Endothelial cell of umbilical vein (primary cell): Measurements from ENCODE around the gene HIGD1C. TPM values are rescaled to one million over a fixed set of nuclear protein-coding genes. Genes with fewer than 3 reads are reported as not detected.

ENCODE experiments used
- BruUV-seq: library from RNA; stranded (reverse); fragments of 400-500 nt; replicated peaks from 2 replicates; lab custom pipeline; 2021; lab: Mats Ljungman, UMichigan
- CTCF ChIA-PET: fragments of 300-600, 350-600 bp; sonication (Branson Sonifier 250); formaldehyde crosslinking; loops from one replicate; lab custom pipeline; 2021; ENCODE audit warnings: antibody characterized with exemption, inconsistent platforms; lab: Charles Lee
- POLR2A ChIA-PET: fragments of 300-600, 350-600 bp; sonication (Branson Sonifier 250); formaldehyde crosslinking; loops from one replicate; lab custom pipeline; 2021; ENCODE audit warnings: antibody characterized with exemption, inconsistent platforms; lab: Charles Lee
- DNase-seq: peaks from one replicate; pipeline ENCODE4 v3.0.0-alpha.2; 2011; ENCODE audit warnings: low read depth, low spot score
- FAIRE-seq: peaks from 2 replicates; lab custom pipeline; 2011; peaks lifted over from hg19 to GRCh38; lab: Jason Lieb, UNC
- H2AFZ ChIP-seq: 2 replicates; pipeline ENCODE4 v1.6.0; 2012; ENCODE audit warnings: low read depth, low read length, control low read depth, inconsistent platforms
- H3K27ac ChIP-seq: 2 replicates; pipeline ENCODE4 v1.5.1; 2011; ENCODE audit warnings: low read depth, mild to moderate bottlenecking, control low read depth, low read length, moderate library complexity; ENCODE audit not compliant: insufficient read depth
- H3K27me3 ChIP-seq, 2 experiments: 2 replicates each; pipeline versions ENCODE4 v1.6.0 to v1.6.1; 2011; ENCODE audit warnings: low read length in 2 of 2, mixed read lengths in 1 of 2; ENCODE audit not compliant: control insufficient read depth in 2 of 2, insufficient read depth in 2 of 2
- H3K36me3 ChIP-seq, 2 experiments: 2 replicates in 1 of 2; 3 replicates in 1 of 2; pipeline ENCODE4 v1.5.1; 2011; ENCODE audit warnings: low read length in 2 of 2, mild to moderate bottlenecking in 1 of 2, moderate library complexity in 1 of 2; ENCODE audit not compliant: control insufficient read depth in 2 of 2, insufficient read depth in 2 of 2; ENCODE audit errors: extremely low read depth in 1 of 2
- H3K4me1 ChIP-seq: 3 replicates; pipeline ENCODE4 v1.5.1; 2011; ENCODE audit warnings: mild to moderate bottlenecking, low read length; ENCODE audit not compliant: control insufficient read depth, insufficient read depth; ENCODE audit errors: extremely low read depth
- H3K4me2 ChIP-seq: 2 replicates; pipeline ENCODE4 v1.6.1; 2011; ENCODE audit warnings: low read length, control low read depth, mixed read lengths; ENCODE audit not compliant: insufficient read depth
- H3K4me3 ChIP-seq, 3 experiments: fragments of 200-600 bp in 1 of 3; sonication (generic), shearing (Covaris generic) in 1 of 3; replicated peaks in 1 of 3; 2 replicates each; pipeline ENCODE4 v1.5.1; 2011 to 2016; ENCODE audit warnings: control low read depth in 3 of 3, low read length in 3 of 3, mild to moderate bottlenecking in 2 of 3, inconsistent platforms in 1 of 3, low read depth in 1 of 3, moderate library complexity in 1 of 3; ENCODE audit not compliant: insufficient read depth in 1 of 3
- H3K79me2 ChIP-seq: 2 replicates; pipeline ENCODE4 v1.6.0; 2012; ENCODE audit warnings: low read length, inconsistent platforms; ENCODE audit not compliant: control insufficient read depth, insufficient read depth
- H3K9ac ChIP-seq: replicated peaks from 2 replicates; pipeline ENCODE3; 2011; ENCODE audit warnings: low read length, control low read depth; ENCODE audit not compliant: insufficient read depth; ENCODE audit errors: extremely low read depth
- H3K9me1 ChIP-seq: replicated peaks from 3 replicates; pipeline ENCODE4 v1.6.0; 2011; ENCODE audit warnings: mild to moderate bottlenecking, low read length; ENCODE audit not compliant: control insufficient read depth, insufficient read depth; ENCODE audit errors: extremely low read depth
- H3K9me3 ChIP-seq: replicated peaks from 2 replicates; pipeline ENCODE4 v1.5.1; 2012; ENCODE audit warnings: low read length, inconsistent platforms; ENCODE audit not compliant: control insufficient read depth, insufficient read depth
- H4K20me1 ChIP-seq: replicated peaks from 2 replicates; pipeline ENCODE3; 2011; ENCODE audit warnings: mild to moderate bottlenecking, low read length; ENCODE audit not compliant: control insufficient read depth, insufficient read depth; ENCODE audit errors: extremely low read depth
- EZH2 ChIP-seq: IDR thresholded peaks from 2 replicates; pipeline ENCODE4 v1.6.1; 2012; ENCODE audit warnings: borderline replicate concordance, low read depth, mild to moderate bottlenecking, moderate library complexity, low read length, inconsistent platforms; ENCODE audit not compliant: severe bottlenecking
- FOS ChIP-seq: IDR thresholded peaks from 2 replicates; pipeline ENCODE4 v1.6.1; 2011; ENCODE audit warnings: mild to moderate bottlenecking, low read length, moderate library complexity, borderline replicate concordance; ENCODE audit not compliant: insufficient read depth
- GATA2 ChIP-seq: IDR thresholded peaks from 2 replicates; pipeline ENCODE4 v1.7.0; 2011; ENCODE audit warnings: low read depth, mild to moderate bottlenecking, moderate library complexity, mixed read lengths, low read length; ENCODE audit not compliant: insufficient read length, insufficient read depth
- JUN ChIP-seq: IDR thresholded peaks from 2 replicates; pipeline ENCODE4 v1.6.1; 2011; ENCODE audit warnings: borderline replicate concordance, low read depth; ENCODE audit not compliant: insufficient read length, insufficient read depth
- MYC ChIP-seq: IDR thresholded peaks from one replicate; pipeline ENCODE4 v1.6.1; 2011; ENCODE audit warnings: mild to moderate bottlenecking, low read depth, low read length
- POLR2A ChIP-seq: IDR thresholded peaks from 2 replicates; pipeline ENCODE4 v1.6.1; 2012; ENCODE audit warnings: low read depth, mild to moderate bottlenecking, control low read depth, low read length
- POLR2AphosphoS5 ChIP-seq: IDR thresholded peaks from 2 replicates; pipeline ENCODE4 v1.6.1; 2012; ENCODE audit warnings: low read depth, mild to moderate bottlenecking, control low read depth, low read length, moderate library complexity; ENCODE audit not compliant: insufficient read depth
- dilution Hi-C: fragments of 300-500 bp; cut with MboI; formaldehyde crosslinking; loops from one replicate; pipeline ENCODE4 v1.15.0; 2019; ENCODE audit warnings: low sequenced_read_pairs; ENCODE audit not compliant: extremely low pct_ligation_motif_present
- intact Hi-C: fragments of 100-400 bp; cut with micrococcal nuclease; formaldehyde crosslinking; loops from one replicate; pipeline ENCODE4 v1.10.0; 2022
- polyA plus RNA-seq, 4 experiments: library from polyadenylated mRNA; depleted of rRNA in 3 of 4; stranded (reverse) in 3 of 4; unstranded in 1 of 4; fragments of >200 nt; gene quantifications; 2 replicates each; pipeline versions ENCODE4 v1.2.1 to v1.2.3, GENCODE V29; 2011 to 2012; ENCODE audit warnings: missing spikeins in 1 of 4
- total RNA-seq: library from RNA; stranded (reverse); gene quantifications from 2 replicates; pipeline ENCODE4 v1.2.3, GENCODE V29; 2021
- TF ChIP-seq, protein P1 (sequence below), 2 donors: IDR thresholded peaks; 1 replicate in 1 of 2; 2 replicates in 1 of 2; pipeline ENCODE4 v1.5.1; 2011; ENCODE audit warnings: low read length in 2 of 2, mild to moderate bottlenecking in 2 of 2, moderate library complexity in 2 of 2, control low read depth in 1 of 2, inconsistent platforms in 1 of 2, low read depth in 1 of 2; ENCODE audit not compliant: insufficient read depth in 1 of 2; ENCODE audit errors: extremely low read depth in 1 of 2
- TF ChIP-seq, protein P2 (sequence below): IDR thresholded peaks from 2 replicates; pipeline ENCODE4 v1.6.1; 2011; ENCODE audit not compliant: insufficient read depth, insufficient read length

The HIGD1C gene
- total and polyA plus RNA-seq, 2 donors (not counting 3 experiments of a cell fraction or from before 2014, with no cell fraction given) = not detected

DNA sequence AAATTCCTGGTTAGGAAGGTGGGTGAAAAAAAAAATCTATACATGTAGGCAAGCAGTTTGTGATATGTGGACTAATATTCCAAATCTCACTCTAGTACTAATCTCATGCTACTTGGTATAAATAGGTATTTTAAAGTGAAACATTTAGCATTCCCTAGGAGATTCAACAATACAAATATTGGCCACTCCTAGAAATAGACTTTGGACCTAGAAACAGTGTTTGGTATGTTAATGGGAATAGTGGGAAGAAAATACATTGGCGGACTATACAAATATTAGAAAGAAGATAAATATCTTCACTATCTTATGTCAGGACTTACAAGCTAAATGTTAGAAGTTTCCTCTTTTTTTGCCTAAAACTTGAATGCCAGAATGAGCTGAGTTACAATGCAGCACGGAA lies 28.2 kb downstream of the HIGD1C start:
- Histone ChIP-seq H4K20me1 (no peaks in the 10 kb centered on the region), H3K9ac (no peak overlapping the region), H2AFZ (no peak overlapping the region), H3K9me3 (no peaks in the 10 kb centered on the region), H3K27me3 (no peaks in the 10 kb centered on the region), H3K27ac (no peak overlapping the region), H3K9me1 (no peaks in the 10 kb centered on the region), H3K4me2 (no peak overlapping the region), H3K4me1 (peaks cover 10% of the 10 kb centered on the region), H3K4me3 (no peak overlapping the region), H3K79me2 (no peaks in the 10 kb centered on the region), H3K36me3 (peaks cover 0 to 3% of the 10 kb centered on the region in 2 experiments)
- CTCF ChIA-PET = no interaction called here
- no peak for TF ChIP-seq FOS
- TF ChIP-seq POLR2A = no peak
- TF ChIP-seq, protein P1, sequence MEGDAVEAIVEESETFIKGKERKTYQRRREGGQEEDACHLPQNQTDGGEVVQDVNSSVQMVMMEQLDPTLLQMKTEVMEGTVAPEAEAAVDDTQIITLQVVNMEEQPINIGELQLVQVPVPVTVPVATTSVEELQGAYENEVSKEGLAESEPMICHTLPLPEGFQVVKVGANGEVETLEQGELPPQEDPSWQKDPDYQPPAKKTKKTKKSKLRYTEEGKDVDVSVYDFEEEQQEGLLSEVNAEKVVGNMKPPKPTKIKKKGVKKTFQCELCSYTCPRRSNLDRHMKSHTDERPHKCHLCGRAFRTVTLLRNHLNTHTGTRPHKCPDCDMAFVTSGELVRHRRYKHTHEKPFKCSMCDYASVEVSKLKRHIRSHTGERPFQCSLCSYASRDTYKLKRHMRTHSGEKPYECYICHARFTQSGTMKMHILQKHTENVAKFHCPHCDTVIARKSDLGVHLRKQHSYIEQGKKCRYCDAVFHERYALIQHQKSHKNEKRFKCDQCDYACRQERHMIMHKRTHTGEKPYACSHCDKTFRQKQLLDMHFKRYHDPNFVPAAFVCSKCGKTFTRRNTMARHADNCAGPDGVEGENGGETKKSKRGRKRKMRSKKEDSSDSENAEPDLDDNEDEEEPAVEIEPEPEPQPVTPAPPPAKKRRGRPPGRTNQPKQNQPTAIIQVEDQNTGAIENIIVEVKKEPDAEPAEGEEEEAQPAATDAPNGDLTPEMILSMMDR (IDR thresholded peaks at IDR 0.05; ENCODE audit: extremely low read depth in 1 of 2, insufficient read depth in 1 of 2, low read depth in 1 of 2, low read length in 2 of 2) = no peak
- TF ChIP-seq, protein P2, sequence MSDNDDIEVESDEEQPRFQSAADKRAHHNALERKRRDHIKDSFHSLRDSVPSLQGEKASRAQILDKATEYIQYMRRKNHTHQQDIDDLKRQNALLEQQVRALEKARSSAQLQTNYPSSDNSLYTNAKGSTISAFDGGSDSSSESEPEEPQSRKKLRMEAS = no peak
- TF ChIP-seq EZH2 = no peak
- TF ChIP-seq POLR2AphosphoS5 = no peak
- TF ChIP-seq GATA2 = no peak
- TF ChIP-seq MYC = no peak
- TF ChIP-seq JUN = no peak
- intact Hi-C loops (no loop called here), dilution Hi-C loops (no loop called here)
- POLR2A ChIA-PET = no interaction called here
- FAIRE-seq (no peak), DNase-seq (no peak)
- no TSS peak for BruUV-seq
